Measurements from ENCODE around the gene DDAH2.

Gene DDAH2

GRCh38 chr6:31776989-31777666 is 48.0 kb upstream of the DDAH2 start, which contains the start of gene VWA7 (continued):
- TF ChIP-seq HOXC10 (CRISPR knock-in tag; IDR thresholded peaks at IDR 0.05) (no peak), ZNF660 (tag by site-specific recombination; IDR thresholded peaks at IDR 0.05) (peak; percentile 100), ZEB2 (tag by site-specific recombination; IDR thresholded peaks at IDR 0.05) (peak; percentile 89; the same call in 1 of the 2 replicates), ZNF133 (tag by site-specific recombination; IDR thresholded peaks at IDR 0.05) (no peak), KLF10 (tag by site-specific recombination; IDR thresholded peaks at IDR 0.05) (peak; percentile 93), ZNF561 (tag by site-specific recombination; IDR thresholded peaks at IDR 0.05; ENCODE audit: borderline replicate concordance) (peak; percentile 92; the same call in 1 of the 2 replicates), ZNF335 (tag by site-specific recombination; conservative IDR thresholded peaks at IDR 0.05) (peak; percentile 83), ZBTB48 (tag by site-specific recombination; IDR thresholded peaks at IDR 0.05) (peak; percentile 89), KLF17 (tag by site-specific recombination; IDR thresholded peaks at IDR 0.05) (peak; percentile 99), ZBTB21 (tag by site-specific recombination; IDR thresholded peaks at IDR 0.05) (peak; percentile 96), ZNF426 (tag by site-specific recombination; IDR thresholded peaks at IDR 0.05) (no peak), ZNF664 (tag by site-specific recombination; IDR thresholded peaks at IDR 0.05) (no peak), ZNF629 (tag by site-specific recombination; IDR thresholded peaks at IDR 0.05) (peak; percentile 97), ZNF701 (tag by site-specific recombination; IDR thresholded peaks at IDR 0.05) (no peak), ZNF639 (tag by site-specific recombination; IDR thresholded peaks at IDR 0.05) (peak; percentile 76), SCRT2 (tag by site-specific recombination; IDR thresholded peaks at IDR 0.05) (peak; percentile 98), ELK4 (IDR thresholded peaks at IDR 0.05; ENCODE audit: borderline replicate concordance, low read depth, low read length) (no peak), ZNF623 (tag by site-specific recombination; IDR thresholded peaks at IDR 0.05) (no peak; the same call in 1 of the 2 replicates), ZFP41 (tag by site-specific recombination; IDR thresholded peaks at IDR 0.05; ENCODE audit: borderline replicate concordance) (no peak), ZNF596 (tag by site-specific recombination; IDR thresholded peaks at IDR 0.05) (no peak), GLI4 (tag by site-specific recombination; IDR thresholded peaks at IDR 0.05) (peak; percentile 93), PRDM10 (tag by site-specific recombination; IDR thresholded peaks at IDR 0.05) (peak; percentile 97), ZNF19 (tag by site-specific recombination; IDR thresholded peaks at IDR 0.05; ENCODE audit: low read depth) (no peak), ZBTB7A (tag by site-specific recombination; IDR thresholded peaks at IDR 0.05; ENCODE audit: low read depth) (peak; percentile 83), ZNF571 (tag by site-specific recombination; IDR thresholded peaks at IDR 0.05) (peak; percentile 92; the same call in 1 of the 2 replicates), MZF1 (tag by site-specific recombination; IDR thresholded peaks at IDR 0.05; ENCODE audit: borderline replicate concordance) (peak; percentile 60; the same call in 1 of the 2 replicates), KLF16 (tag by site-specific recombination; IDR thresholded peaks at IDR 0.05) (peak; percentile 88), ZNF548 (tag by site-specific recombination; IDR thresholded peaks at IDR 0.05) (no peak), ZNF585B (tag by site-specific recombination; IDR thresholded peaks at IDR 0.05) (no peak), ZBTB1 (tag by site-specific recombination; IDR thresholded peaks at IDR 0.05) (no peak), MEIS1 (CRISPR knock-in tag; IDR thresholded peaks at IDR 0.05; ENCODE audit: borderline replicate concordance) (no peak), ZNF266 (tag by site-specific recombination; IDR thresholded peaks at IDR 0.05; ENCODE audit: low read depth) (no peak)
- TF ChIP-seq, protein P1, sequence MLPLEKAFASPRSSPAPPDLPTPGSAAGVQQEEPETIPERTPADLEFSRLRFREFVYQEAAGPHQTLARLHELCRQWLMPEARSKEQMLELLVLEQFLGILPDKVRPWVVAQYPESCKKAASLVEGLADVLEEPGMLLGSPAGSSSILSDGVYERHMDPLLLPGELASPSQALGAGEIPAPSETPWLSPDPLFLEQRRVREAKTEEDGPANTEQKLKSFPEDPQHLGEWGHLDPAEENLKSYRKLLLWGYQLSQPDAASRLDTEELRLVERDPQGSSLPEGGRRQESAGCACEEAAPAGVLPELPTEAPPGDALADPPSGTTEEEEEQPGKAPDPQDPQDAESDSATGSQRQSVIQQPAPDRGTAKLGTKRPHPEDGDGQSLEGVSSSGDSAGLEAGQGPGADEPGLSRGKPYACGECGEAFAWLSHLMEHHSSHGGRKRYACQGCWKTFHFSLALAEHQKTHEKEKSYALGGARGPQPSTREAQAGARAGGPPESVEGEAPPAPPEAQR (tag by site-specific recombination; IDR thresholded peaks at IDR 0.05) = 0 out of 2 replicates have a peak, but pooled peaks have one; percentile 18

All from HEK293 (cell line).